Common myeloid progenitor, CD34-positive (primary cell): Measurements from ENCODE around the gene FSIP1.
A peak's percentile ranks its signal among the peaks of the same experiment; 100 is the strongest.

Source experiments
- CTCF ChIA-PET: fragments of 350-600 bp; sonication (Branson Sonifier 250); formaldehyde crosslinking; loops from one replicate; lab custom pipeline; 2021; ENCODE audit warnings: antibody characterized with exemption; lab: Charles Lee
- POLR2A ChIA-PET: fragments of 350-600 bp; sonication (Branson Sonifier 250); formaldehyde crosslinking; loops from one replicate; lab custom pipeline; 2021; ENCODE audit warnings: antibody characterized with exemption; lab: Charles Lee
- DNase-seq, 3 donors: peaks; one replicate each; pipeline versions ENCODE4 v3.0.0 to v3.0.0-alpha.2; 2013
- H3K27ac ChIP-seq, 2 experiments: 1 replicate in 1 of 2; 2 replicates in 1 of 2; pipeline ENCODE4 v1.7.0; 2013; ENCODE audit warnings: inconsistent platforms in 2 of 2, low read length in 2 of 2, mild to moderate bottlenecking in 2 of 2, low read depth in 1 of 2, moderate library complexity in 1 of 2; ENCODE audit not compliant: severe bottlenecking in 2 of 2, insufficient read depth in 1 of 2, poor library complexity in 1 of 2
- H3K27me3 ChIP-seq, 5 experiments: replicated peaks in 2 of 5; 1 replicate in 3 of 5; 2 replicates in 2 of 5; pipeline versions ENCODE4 v1.6.1 to v1.7.0; 2013; ENCODE audit warnings: low read length in 4 of 5, mild to moderate bottlenecking in 2 of 5, moderate library complexity in 2 of 5, inconsistent platforms in 1 of 5; ENCODE audit not compliant: insufficient read depth in 5 of 5, control insufficient read depth in 4 of 5
- H3K36me3 ChIP-seq, 4 experiments: 1 replicate in 2 of 4; 2 replicates in 2 of 4; pipeline versions ENCODE4 v1.6.1 to v1.7.0; 2013; ENCODE audit warnings: low read length in 3 of 4, control low read depth in 1 of 4, mild to moderate bottlenecking in 1 of 4; ENCODE audit not compliant: control insufficient read depth in 4 of 4, insufficient read depth in 4 of 4
- H3K4me1 ChIP-seq, 4 experiments: 1 replicate in 3 of 4; 2 replicates in 1 of 4; pipeline versions ENCODE4 v1.6.1 to v1.7.1; 2013; ENCODE audit warnings: low read length in 3 of 4, mild to moderate bottlenecking in 3 of 4, control low read depth in 1 of 4, inconsistent platforms in 1 of 4, moderate library complexity in 1 of 4; ENCODE audit not compliant: control insufficient read depth in 4 of 4, insufficient read depth in 4 of 4; ENCODE audit errors: control extremely low read depth in 1 of 4
- H3K4me3 ChIP-seq, 7 experiments: 1 replicate in 4 of 7; 2 replicates in 3 of 7; pipeline versions ENCODE4 v1.5.1 to v1.7.0; 2013; ENCODE audit warnings: mild to moderate bottlenecking in 7 of 7, low read length in 6 of 7, moderate library complexity in 6 of 7, inconsistent platforms in 2 of 7, low read depth in 2 of 7, control low read depth in 1 of 7; ENCODE audit not compliant: insufficient read depth in 4 of 7, control insufficient read depth in 1 of 7; ENCODE audit errors: extremely low read depth in 1 of 7
- H3K9me3 ChIP-seq, 5 experiments: 1 replicate in 4 of 5; 2 replicates in 1 of 5; pipeline versions ENCODE4 v1.6.1 to v1.7.1; 2013; ENCODE audit warnings: low read length in 4 of 5, mild to moderate bottlenecking in 2 of 5, inconsistent platforms in 1 of 5, low read depth in 1 of 5, moderate library complexity in 1 of 5; ENCODE audit not compliant: control insufficient read depth in 4 of 5, insufficient read depth in 2 of 5; ENCODE audit errors: control extremely low read depth in 1 of 5
- WGBS: methylation state at CpG from one replicate; pipeline ENCODE4 v1.1.5; 2013; ENCODE audit not compliant: insufficient coverage; 5-methylcytosine and 5-hydroxymethylcytosine counted together

Gene FSIP1

DNA sequence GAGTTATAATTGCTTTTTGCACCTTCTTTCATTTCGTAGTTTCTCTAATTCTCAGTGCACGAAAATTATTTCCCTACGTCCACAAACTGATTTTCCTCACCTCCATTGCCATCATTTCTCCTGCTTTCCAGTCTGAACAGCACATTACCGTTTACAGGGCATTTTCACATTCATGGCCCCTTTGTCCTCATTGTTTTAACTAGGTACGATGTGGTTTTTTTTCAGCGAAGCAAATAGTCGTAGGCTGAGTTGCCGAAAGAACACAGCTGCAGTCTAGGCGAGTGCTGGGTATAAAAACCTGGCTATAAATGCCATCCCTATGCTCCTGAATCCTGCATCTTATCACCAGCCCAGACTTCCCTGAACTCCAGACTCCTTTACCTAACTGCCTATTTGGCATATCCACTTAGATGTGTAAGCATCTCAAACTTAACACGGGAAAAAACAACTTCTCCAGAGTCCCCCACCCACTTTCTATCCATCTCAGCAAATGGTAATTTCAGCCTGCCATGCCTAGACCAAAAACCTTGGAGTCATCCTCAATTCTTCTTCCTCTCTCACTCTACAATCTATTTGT lies 691 bp upstream of the FSIP1 start:
- POLR2A ChIA-PET = no interaction called here
- CTCF ChIA-PET = interaction anchor here (1.5 kb wide), 1 partner anchor 93 kb away, joined by 5 read pairs; no protein-coding TSS in a partner anchor
- peaks cover 15 to 53% (median 29%) of the 10 kb centered on the region in 4 experiments for H3K4me1 ChIP-seq
- H3K27ac ChIP-seq = peak overlapping the region; percentile 16 to 72
- no peaks in the 10 kb centered on the region for H3K27me3 ChIP-seq
- peaks cover 0 to 5% (median under 1%) of the 10 kb centered on the region in 4 experiments for H3K36me3 ChIP-seq
- H3K9me3 ChIP-seq = no peaks in the 10 kb centered on the region
- WGBS = 0% methylated on average over 9 of the region's 10 CpGs
- DNase-seq = no peak
- peak overlapping the region in 6 of 7 experiments; percentile 83 to 96 (median 90) for H3K4me3 ChIP-seq

DNA sequence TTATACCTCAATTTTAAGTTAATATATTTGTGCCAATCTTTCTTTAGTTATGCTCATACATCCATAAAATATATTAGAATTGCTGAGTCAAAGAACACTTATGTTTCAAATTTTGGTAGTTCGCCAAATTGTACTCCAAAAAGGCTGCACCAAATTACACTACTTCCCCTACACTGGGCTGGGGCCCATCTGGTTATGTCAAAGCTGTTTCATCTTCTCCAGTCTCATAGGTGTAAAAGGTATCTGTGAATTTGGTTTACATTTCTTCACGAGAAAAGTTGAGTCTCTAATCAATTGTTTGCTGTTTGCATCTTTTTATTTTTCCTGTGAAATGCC lies 706 bp downstream of the FSIP1 start:
- Histone ChIP-seq H3K4me3 (peak overlapping the region in 6 of 7 experiments; percentile 51 to 96 (median 78)), H3K36me3 (peaks cover 0 to 5% (median under 1%) of the 10 kb centered on the region in 4 experiments), H3K4me1 (peaks cover 28 to 56% (median 39%) of the 10 kb centered on the region in 4 experiments), H3K9me3 (no peaks in the 10 kb centered on the region), H3K27me3 (no peaks in the 10 kb centered on the region), H3K27ac (peak overlapping the region in 1 of 2 experiments; percentile 56)
- POLR2A ChIA-PET = no interaction called here
- peak in 2 of 3 donors; percentile 74 to 75 for DNase-seq
- 40% methylated on average over 1 of the region's 2 CpGs for WGBS
- CTCF ChIA-PET = interaction anchor here (0.8 to 1.5 kb wide), 2 partner anchors 21 to 94 kb away, joined by 3 to 5 read pairs; no protein-coding TSS in a partner anchor

DNA sequence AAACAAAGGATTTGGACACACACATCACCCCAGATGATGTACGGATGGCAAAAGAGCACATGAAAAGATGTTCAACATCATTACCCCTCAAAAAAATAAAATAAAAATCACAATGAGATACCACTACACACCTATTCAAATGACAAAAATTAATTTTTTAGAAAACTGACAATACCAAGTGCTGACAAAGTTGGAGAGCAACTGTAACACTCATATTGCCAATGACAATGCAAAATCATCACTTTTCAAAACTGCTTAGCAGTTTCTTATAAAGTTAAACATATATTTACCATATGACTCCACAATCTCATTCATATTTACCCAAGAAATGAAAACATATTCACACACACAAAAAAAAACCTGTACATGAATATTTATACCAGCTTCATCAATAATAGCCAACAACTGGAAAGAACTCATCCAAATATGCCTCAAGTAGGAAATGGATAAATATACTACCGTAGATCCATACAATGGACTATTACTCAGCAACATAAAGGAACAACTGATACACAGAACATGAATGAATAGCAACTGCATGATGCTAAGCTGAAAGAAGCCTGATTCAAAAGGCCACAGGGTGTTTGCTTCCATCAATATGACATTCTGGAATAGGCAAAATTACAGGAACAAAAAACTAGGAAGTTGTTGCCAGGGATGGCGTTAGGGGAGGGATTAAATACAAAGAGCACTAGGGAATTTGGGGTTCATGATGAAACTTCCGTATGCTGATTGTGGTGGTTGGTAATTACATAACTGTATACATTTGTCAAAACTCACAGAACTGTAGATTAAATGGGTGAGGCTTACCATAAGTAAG lies 1.3 kb downstream of the FSIP1 start:
- peak overlapping the region in 4 of 7 experiments; percentile 69 to 96 (median 88) for H3K4me3 ChIP-seq
- CTCF ChIA-PET = no interaction called here
- peak overlapping the region in 1 of 2 experiments; percentile 56 for H3K27ac ChIP-seq
- peaks cover 0 to 5% (median under 1%) of the 10 kb centered on the region in 4 experiments for H3K36me3 ChIP-seq
- 100% methylated on average over 1 of the region's 4 CpGs for WGBS
- POLR2A ChIA-PET = no interaction called here
- no peak for DNase-seq
- no peaks in the 10 kb centered on the region for H3K27me3 ChIP-seq
- no peaks in the 10 kb centered on the region for H3K9me3 ChIP-seq
- peaks cover 28 to 60% (median 40%) of the 10 kb centered on the region in 4 experiments for H3K4me1 ChIP-seq

DNA sequence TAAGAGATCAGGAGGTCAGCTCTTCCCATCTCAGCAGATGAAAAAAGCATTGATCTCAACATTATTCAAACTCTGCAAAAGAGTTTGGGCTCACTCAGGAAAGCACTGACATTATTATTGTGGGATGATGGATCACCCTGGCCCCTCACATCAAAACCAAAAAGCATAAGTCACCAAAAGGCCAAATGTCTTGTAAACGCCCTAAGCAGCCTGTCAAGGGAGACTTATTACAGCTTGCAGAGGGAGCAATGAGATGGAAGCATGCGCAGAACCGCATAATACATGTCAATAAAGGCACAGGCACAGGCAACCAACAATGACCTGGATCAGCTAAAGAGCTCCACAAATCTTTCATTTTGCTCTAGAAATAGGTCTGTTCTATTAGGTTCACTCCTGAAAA lies 4.6 kb downstream of the FSIP1 start:
- Histone ChIP-seq H3K4me1 (peaks cover 24 to 60% (median 36%) of the 10 kb centered on the region in 4 experiments), H3K9me3 (no peaks in the 10 kb centered on the region), H3K4me3 (peak overlapping the region in 2 of 7 experiments; percentile 16 to 28), H3K36me3 (no peaks in the 10 kb centered on the region), H3K27me3 (no peaks in the 10 kb centered on the region), H3K27ac (no peak overlapping the region)
- ChIA-PET CTCF (interaction anchor here (1.3 kb wide), 1 partner anchor 10 kb away, joined by 3 read pairs; no protein-coding TSS in a partner anchor), POLR2A (no interaction called here)
- 20% methylated on average over 2 of the region's 3 CpGs for WGBS
- peak in 1 of 3 donors; percentile 57 for DNase-seq

DNA sequence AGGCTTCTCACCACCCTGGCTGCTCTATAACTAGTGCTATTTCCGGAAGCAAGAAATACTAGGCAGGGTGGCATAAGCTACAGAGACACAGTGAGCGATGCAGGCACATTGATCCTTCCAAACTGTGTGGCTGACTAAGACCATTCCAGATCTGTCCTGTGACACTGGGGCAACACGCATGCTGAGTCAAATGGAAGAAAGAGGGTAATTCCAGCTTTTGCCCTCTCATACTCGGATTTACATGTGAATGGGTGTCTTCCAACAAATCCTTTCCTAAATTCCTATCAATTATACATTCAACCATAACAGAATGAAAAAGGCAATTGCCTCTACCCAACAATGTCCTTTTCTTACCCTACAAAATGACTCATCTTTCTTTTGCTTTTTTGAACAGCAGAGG lies 5.1 kb downstream of the FSIP1 start:
- H3K4me3 ChIP-seq = no peak overlapping the region
- no peaks in the 10 kb centered on the region for H3K27me3 ChIP-seq
- H3K36me3 ChIP-seq = no peaks in the 10 kb centered on the region
- H3K9me3 ChIP-seq = no peaks in the 10 kb centered on the region
- no peak for DNase-seq
- ChIA-PET CTCF (interaction anchor here (1.3 kb wide), 1 partner anchor 10 kb away, joined by 3 read pairs; no protein-coding TSS in a partner anchor), POLR2A (no interaction called here)
- WGBS = 76% methylated on average over 3 of the region's 4 CpGs
- H3K4me1 ChIP-seq = peaks cover 24 to 58% (median 36%) of the 10 kb centered on the region in 4 experiments
- H3K27ac ChIP-seq = no peak overlapping the region

DNA sequence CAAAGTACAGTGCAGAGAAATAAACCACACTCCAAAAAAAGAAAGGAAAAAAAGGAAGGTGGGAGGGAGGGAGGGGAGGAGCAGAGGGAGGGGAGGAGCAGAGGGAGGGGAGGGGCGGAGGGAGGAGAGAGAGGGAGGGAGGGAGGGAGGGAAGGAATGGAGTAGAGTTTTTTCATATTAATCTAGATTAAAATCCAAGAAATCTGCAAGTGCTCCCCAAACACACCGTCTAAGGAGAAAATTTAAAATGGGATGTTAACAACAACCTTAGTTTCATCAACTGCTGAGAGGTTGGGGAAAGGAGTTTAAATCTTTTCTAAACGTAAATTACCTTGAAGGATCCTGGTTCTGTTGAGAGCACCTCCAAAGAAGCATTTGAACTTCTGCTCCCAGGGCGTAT lies 6.6 kb downstream of the FSIP1 start:
- DNase-seq = no peak
- CTCF ChIA-PET = interaction anchor here (1.0 kb wide), 1 partner anchor 1068 kb away, joined by 3 read pairs; no protein-coding TSS in a partner anchor
- no peak overlapping the region for H3K4me3 ChIP-seq
- H3K9me3 ChIP-seq = no peaks in the 10 kb centered on the region
- H3K4me1 ChIP-seq = peaks cover 19 to 60% (median 32%) of the 10 kb centered on the region in 4 experiments
- no peaks in the 10 kb centered on the region for H3K36me3 ChIP-seq
- POLR2A ChIA-PET = no interaction called here
- H3K27me3 ChIP-seq = no peaks in the 10 kb centered on the region
- 57% methylated on average over 1 of the region's 4 CpGs for WGBS
- no peak overlapping the region for H3K27ac ChIP-seq
